Ovary (tissue), 9 donors: ENCODE data around the gene PIK3R2. TPM values are rescaled to one million over a fixed set of nuclear protein-coding genes. Genes with fewer than 3 reads are reported as not detected.

Experiments used
- DNase-seq, 5 donors: peaks; one replicate each; pipeline ENCODE4 v3.0.0-alpha.2; 2019 to 2020
- H3K27ac ChIP-seq, 2 donors: fragments of 200-600 bp; one replicate each; pipeline versions ENCODE4 v1.5.1 to v1.8.0; 2019 to 2022
- H3K27me3 ChIP-seq: fragments of 200-600 bp; one replicate; pipeline ENCODE4 v1.8.0; 2022
- H3K36me3 ChIP-seq: fragments of 200-600 bp; sonication (generic); one replicate; pipeline ENCODE4 v1.5.1; 2019
- H3K4me1 ChIP-seq: one replicate; pipeline ENCODE4 v1.8.1; 2013; ENCODE audit warnings: mild to moderate bottlenecking, moderate library complexity; ENCODE audit not compliant: insufficient read depth
- H3K4me3 ChIP-seq: fragments of 200-600 bp; sonication (generic); one replicate; pipeline ENCODE4 v1.5.1; 2017
- H3K9me3 ChIP-seq, 2 donors: fragments of 200-600 bp in 1 of 2; sonication (generic) in 1 of 2; one replicate each; pipeline versions ENCODE4 v1.5.1 to v1.8.1; 2013 to 2019; ENCODE audit warnings: mild to moderate bottlenecking in 1 of 2, moderate library complexity in 1 of 2
- EP300 ChIP-seq: sonication (generic); formaldehyde crosslinking; IDR thresholded peaks from one replicate; pipeline ENCODE4 v1.6.1; 2017; ENCODE audit warnings: antibody characterized with exemption
- POLR2A ChIP-seq: fragments of 450-650 bp; IDR thresholded peaks from one replicate; pipeline ENCODE4 v1.6.1; 2017; ENCODE audit warnings: antibody characterized with exemption, mild to moderate bottlenecking, moderate library complexity
- WGBS, 3 donors: extraction: QIAGEN DNeasy Blood & Tissue Kit in 1 of 3; methylation state at CpG; one replicate each; pipeline versions ENCODE4 v1.1.5 to v1.1.7; 2013 to 2017; 5-methylcytosine and 5-hydroxymethylcytosine counted together
- intact Hi-C, 4 donors: fragments of 100-400 bp; cut with DNase I; formaldehyde crosslinking; loops; one replicate each; pipeline versions ENCODE4 v1.11.0 to v1.15.1; 2022 to 2023
- polyA plus RNA-seq, 2 donors: library from polyadenylated mRNA; stranded (reverse); fragments of 200-250 nt in 1 of 2; fragments of 350-450 nt in 1 of 2; fragmentation: Illumina TruSeq in 1 of 2; extraction: RNeasy Lipid Tissue Mini Kit (QIAGEN cat#74804) in 1 of 2; gene quantifications; one replicate each; pipeline ENCODE4 v1.2.3, GENCODE V29; 2013 to 2014
- total RNA-seq, 7 donors: library from RNA; depleted of rRNA in 2 of 7; stranded (reverse); fragments of >200 nt in 2 of 7; fragmentation: NEBNext Ultra II Directional in 3 of 7; extraction: Animal tissue kit (Norgen Biotek cat#: 25700) in 3 of 7; gene quantifications; one replicate each; pipeline versions ENCODE4 v1.1.0 to v1.2.4, GENCODE V29; 2016 to 2023
- TF ChIP-seq, protein P1 (sequence below), 3 donors: fragments of 450-650 bp in 2 of 3; fragments of 200-600 bp in 1 of 3; IDR thresholded peaks; one replicate each; pipeline versions ENCODE4 v1.5.1 to v1.8.0; 2016 to 2022; ENCODE audit warnings: antibody characterized with exemption in 3 of 3, mild to moderate bottlenecking in 1 of 3
- donor health status: DM: no; HTN: no; CAD: no; lungs with moderate emphysema.
- donor health status: DM: no; HTN: no; CAD: no.
- donor health status: Bipolar disorder and iron deficiency.
- donor health status: DM: yes; HTN: yes; CAD: no.
- donor health status: DM: no; HTN: no; CAD: no.
- donor health status: DM: yes; HTN: yes; CAD: no.

The PIK3R2 gene
- total and polyA plus RNA-seq, 9 donors = 12.8 to 63.2 (median 42.6) TPM

DNA sequence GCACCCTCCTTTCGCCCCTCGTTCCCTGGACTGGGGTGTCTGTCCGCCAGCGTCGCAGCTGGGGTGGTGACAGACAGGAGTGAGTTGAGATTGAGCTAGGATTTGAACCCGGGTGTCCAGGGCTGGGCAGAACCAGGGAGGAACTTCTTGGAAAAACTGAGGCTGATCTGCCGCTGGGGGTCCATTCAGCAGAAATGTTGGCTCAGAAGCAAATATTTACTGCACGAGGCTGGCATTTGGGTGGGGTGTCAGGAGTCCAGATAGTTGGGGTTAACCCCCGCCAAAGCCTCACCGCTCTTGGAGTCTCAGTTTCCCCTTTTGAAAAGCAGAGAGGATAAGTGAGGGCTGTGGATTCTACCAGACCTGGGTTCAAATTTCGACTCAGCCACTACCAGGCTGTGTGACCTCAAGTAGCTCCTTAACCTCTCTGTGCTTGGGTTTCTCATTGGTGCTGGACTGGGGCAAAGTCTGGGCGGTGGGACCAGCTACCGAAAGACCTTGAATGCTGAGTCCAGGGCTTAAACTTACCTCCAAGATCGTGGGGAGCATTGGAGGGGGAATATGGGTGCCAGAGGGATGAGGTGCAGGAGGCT is 34.4 kb upstream of the PIK3R2 start:
- TF ChIP-seq EP300 (no peak), POLR2A (no peak)
- TF ChIP-seq, protein P1, sequence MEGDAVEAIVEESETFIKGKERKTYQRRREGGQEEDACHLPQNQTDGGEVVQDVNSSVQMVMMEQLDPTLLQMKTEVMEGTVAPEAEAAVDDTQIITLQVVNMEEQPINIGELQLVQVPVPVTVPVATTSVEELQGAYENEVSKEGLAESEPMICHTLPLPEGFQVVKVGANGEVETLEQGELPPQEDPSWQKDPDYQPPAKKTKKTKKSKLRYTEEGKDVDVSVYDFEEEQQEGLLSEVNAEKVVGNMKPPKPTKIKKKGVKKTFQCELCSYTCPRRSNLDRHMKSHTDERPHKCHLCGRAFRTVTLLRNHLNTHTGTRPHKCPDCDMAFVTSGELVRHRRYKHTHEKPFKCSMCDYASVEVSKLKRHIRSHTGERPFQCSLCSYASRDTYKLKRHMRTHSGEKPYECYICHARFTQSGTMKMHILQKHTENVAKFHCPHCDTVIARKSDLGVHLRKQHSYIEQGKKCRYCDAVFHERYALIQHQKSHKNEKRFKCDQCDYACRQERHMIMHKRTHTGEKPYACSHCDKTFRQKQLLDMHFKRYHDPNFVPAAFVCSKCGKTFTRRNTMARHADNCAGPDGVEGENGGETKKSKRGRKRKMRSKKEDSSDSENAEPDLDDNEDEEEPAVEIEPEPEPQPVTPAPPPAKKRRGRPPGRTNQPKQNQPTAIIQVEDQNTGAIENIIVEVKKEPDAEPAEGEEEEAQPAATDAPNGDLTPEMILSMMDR (IDR thresholded peaks at IDR 0.05) = no peak
- H3K27me3 ChIP-seq = no peaks in the 10 kb centered on the region
- no peak for DNase-seq
- peak overlapping the region; percentile 66 for H3K4me3 ChIP-seq
- H3K27ac ChIP-seq = peak overlapping the region; percentile 20 to 35
- H3K9me3 ChIP-seq = no peaks in the 10 kb centered on the region
- intact Hi-C loops = loop anchor here in 3 of 4 donors (5.0 to 10.0 kb wide), 5 partner anchors 34 to 216 kb away; partner anchors contain the start of gene PIK3R2 (in 1 of the 3)
- WGBS, 3 donors = 19 to 28% (median 23%) methylated on average over 14 of the region's 14 CpGs
- H3K4me1 ChIP-seq = peaks cover 13% of the 10 kb centered on the region
- H3K36me3 ChIP-seq = no peaks in the 10 kb centered on the region

GRCh38 chr19:18119013-18119716 is 33.8 kb upstream of the PIK3R2 start:
- H3K4me1 ChIP-seq = peaks cover 13% of the 10 kb centered on the region
- peak in 1 of 5 donors; percentile 33 for DNase-seq
- H3K27ac ChIP-seq = peak overlapping the region in 1 of 2 donors; percentile 20
- no peaks in the 10 kb centered on the region for H3K27me3 ChIP-seq
- 35 to 41% (median 37%) methylated on average over 13 of the region's 13 CpGs for WGBS, 3 donors
- intact Hi-C loops = loop anchor here in 3 of 4 donors (5.0 to 10.0 kb wide), 5 partner anchors 33 to 216 kb away; partner anchors contain the start of gene PIK3R2 (in 1 of the 3)
- TF ChIP-seq EP300 (no peak), POLR2A (no peak)
- TF ChIP-seq, protein P1 (IDR thresholded peaks at IDR 0.05) = no peak
- no peaks in the 10 kb centered on the region for H3K36me3 ChIP-seq
- peak overlapping the region; percentile 66 for H3K4me3 ChIP-seq
- H3K9me3 ChIP-seq = no peaks in the 10 kb centered on the region

DNA sequence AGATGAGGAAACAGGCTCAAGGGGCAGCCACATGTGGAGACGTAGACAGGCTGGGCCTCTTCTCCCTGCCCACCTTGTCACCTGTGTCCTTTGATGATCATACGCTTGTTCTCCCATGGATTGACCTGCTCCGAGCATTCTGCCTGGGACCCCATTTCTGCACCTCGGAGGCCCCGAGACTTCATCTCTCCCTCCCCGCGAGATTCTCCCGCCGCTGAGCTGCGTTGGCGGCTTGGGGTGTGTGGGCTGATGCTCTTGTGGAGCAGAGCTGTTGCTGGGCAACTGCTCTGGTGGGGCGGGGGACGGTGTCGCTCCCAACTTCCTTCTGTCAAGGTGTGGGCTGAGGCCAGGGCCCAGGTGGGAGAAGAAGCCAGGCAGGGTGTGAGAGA is 33.3 kb upstream of the PIK3R2 start:
- Histone ChIP-seq H3K4me1 (peaks cover 13% of the 10 kb centered on the region), H3K4me3 (no peak overlapping the region), H3K27ac (no peak overlapping the region), H3K9me3 (no peaks in the 10 kb centered on the region), H3K27me3 (no peaks in the 10 kb centered on the region), H3K36me3 (no peaks in the 10 kb centered on the region)
- WGBS, 3 donors = 77 to 85% (median 78%) methylated on average over 14 of the region's 14 CpGs
- no peak for DNase-seq
- TF ChIP-seq EP300 (no peak), POLR2A (no peak)
- TF ChIP-seq, protein P1 (IDR thresholded peaks at IDR 0.05) = no peak
- intact Hi-C loops = loop anchor here in 3 of 4 donors (5.0 to 10.0 kb wide), 5 partner anchors 33 to 215 kb away; partner anchors contain the start of gene PIK3R2 (in 1 of the 3)

GRCh38 chr19:18120127-18120526 is 32.8 kb upstream of the PIK3R2 start:
- 60 to 70% (median 70%) methylated on average over 1 of the region's 1 CpG for whole genome bisulfite sequencing, 3 donors

More at GRCh38 chr19:18120127-18120526, 32.8 kb upstream of the PIK3R2 start:
- Histone ChIP-seq H3K27me3 (no peaks in the 10 kb centered on the region), H3K27ac (no peak overlapping the region), H3K9me3 (no peaks in the 10 kb centered on the region), H3K4me3 (no peak overlapping the region), H3K36me3 (no peaks in the 10 kb centered on the region), H3K4me1 (peaks cover 13% of the 10 kb centered on the region)
- TF ChIP-seq POLR2A (no peak), EP300 (no peak)
- TF ChIP-seq, protein P1 (IDR thresholded peaks at IDR 0.05) = no peak
- no peak for DNase-seq
- intact Hi-C loops = no loop called here
